ENCODE data around the gene ETV6. TPM values are rescaled to one million over a fixed set of nuclear protein-coding genes. Genes with fewer than 3 reads are reported as not detected.
A peak's percentile ranks its signal among the peaks of the same experiment; 100 is the strongest.

The ETV6 gene
- total RNA-seq, 2 donors from 2014 or later = 41.4 to 58.4 TPM

DNA sequence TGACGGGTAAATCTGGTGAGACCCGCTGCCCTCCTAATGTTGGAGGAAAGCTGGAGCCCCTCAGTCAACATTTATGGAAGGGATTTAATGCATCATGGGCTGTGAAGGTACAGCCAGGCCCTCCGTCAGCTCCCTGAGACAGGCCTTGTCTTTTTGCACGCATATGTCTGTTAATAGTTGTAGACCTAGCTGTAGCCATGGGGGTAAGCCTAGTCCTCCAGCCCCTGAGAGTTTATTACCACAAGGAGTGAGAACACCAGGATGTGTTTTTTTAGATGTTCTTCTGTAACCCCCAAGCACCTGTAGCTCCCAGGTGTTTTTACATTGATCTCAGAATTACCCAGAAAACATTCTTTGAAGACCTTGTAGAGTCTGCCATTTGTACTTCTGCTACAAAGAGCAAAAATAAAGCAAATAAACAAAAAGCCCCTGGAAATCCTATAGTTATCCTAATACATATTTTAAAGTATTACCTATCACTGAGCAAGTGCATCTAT is 25.5 kb downstream of the ETV6 start:
- DNase-seq (ENCODE audit: low spot score) = no peak
- H3K36me3 ChIP-seq = no peaks in the 10 kb centered on the region
- H3K27ac ChIP-seq = no peak overlapping the region
- H3K9me3 ChIP-seq = no peaks in the 10 kb centered on the region
- H3K27me3 ChIP-seq (replicated peaks; ENCODE audit: insufficient read depth) = no peaks in the 10 kb centered on the region
- ATAC-seq (ENCODE audit: insufficient number of reproducible peaks, low FRiP score, low read depth) = no peak
- H3K4me3 ChIP-seq = no peak overlapping the region
- H3K4me1 ChIP-seq (ENCODE audit: control insufficient read depth in 1 of 2, low read depth in 2 of 2) = peaks cover 44 to 82% of the 10 kb centered on the region in 2 donors
- TF ChIP-seq, protein P1, sequence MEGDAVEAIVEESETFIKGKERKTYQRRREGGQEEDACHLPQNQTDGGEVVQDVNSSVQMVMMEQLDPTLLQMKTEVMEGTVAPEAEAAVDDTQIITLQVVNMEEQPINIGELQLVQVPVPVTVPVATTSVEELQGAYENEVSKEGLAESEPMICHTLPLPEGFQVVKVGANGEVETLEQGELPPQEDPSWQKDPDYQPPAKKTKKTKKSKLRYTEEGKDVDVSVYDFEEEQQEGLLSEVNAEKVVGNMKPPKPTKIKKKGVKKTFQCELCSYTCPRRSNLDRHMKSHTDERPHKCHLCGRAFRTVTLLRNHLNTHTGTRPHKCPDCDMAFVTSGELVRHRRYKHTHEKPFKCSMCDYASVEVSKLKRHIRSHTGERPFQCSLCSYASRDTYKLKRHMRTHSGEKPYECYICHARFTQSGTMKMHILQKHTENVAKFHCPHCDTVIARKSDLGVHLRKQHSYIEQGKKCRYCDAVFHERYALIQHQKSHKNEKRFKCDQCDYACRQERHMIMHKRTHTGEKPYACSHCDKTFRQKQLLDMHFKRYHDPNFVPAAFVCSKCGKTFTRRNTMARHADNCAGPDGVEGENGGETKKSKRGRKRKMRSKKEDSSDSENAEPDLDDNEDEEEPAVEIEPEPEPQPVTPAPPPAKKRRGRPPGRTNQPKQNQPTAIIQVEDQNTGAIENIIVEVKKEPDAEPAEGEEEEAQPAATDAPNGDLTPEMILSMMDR (IDR thresholded peaks at IDR 0.05) = no peak

DNA sequence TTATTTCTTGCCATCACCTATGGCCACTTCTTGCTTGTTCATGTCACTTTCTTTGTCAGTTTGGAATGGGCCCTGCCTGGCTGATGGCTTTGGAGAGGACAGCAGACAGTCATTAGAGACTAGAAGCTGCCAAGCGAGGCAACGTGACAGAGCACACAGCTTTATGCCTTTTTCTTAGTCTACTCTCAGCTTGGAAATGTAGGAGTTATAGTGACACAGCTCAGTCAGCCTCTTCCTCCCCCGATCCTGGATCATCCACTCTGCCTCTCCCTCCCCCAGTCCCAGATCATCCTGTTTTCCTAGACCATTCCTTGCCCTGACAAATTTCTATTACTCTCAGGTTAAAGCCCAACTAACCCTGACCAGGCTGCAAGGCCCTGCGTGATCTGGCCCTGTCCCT is 26.6 kb downstream of the ETV6 start:
- H3K4me1 ChIP-seq (ENCODE audit: control insufficient read depth in 1 of 2, low read depth in 2 of 2) = peaks cover 44 to 87% of the 10 kb centered on the region in 2 donors
- H3K27ac ChIP-seq = peak overlapping the region in 1 of 2 donors; percentile 5
- H3K27me3 ChIP-seq (replicated peaks; ENCODE audit: insufficient read depth) = no peaks in the 10 kb centered on the region
- no peaks in the 10 kb centered on the region for H3K36me3 ChIP-seq
- DNase-seq (ENCODE audit: low spot score) (no peak), ATAC-seq (ENCODE audit: insufficient number of reproducible peaks, low FRiP score, low read depth) (no peak)
- TF ChIP-seq, protein P1 (IDR thresholded peaks at IDR 0.05) = no peak
- no peak overlapping the region for H3K4me3 ChIP-seq
- no peaks in the 10 kb centered on the region for H3K9me3 ChIP-seq

DNA sequence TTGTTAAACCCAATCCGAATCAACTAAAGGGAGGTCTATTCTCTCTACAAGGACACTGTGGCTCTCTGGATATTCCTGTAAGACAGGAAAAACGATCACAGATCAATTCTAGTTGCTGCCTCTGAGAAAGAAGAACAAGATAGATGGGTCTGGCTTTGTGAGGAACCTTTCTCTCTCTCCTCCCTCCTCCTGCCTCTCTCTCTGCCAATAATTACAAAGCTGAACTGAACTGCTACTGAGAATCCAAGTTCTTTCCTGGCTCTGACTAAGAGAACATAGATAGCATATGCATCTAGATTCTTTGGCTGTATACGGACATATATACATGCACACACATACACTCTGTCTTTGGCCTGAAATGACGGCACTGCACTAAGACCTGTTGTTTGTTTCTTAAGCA is 27.6 kb downstream of the ETV6 start:
- Histone ChIP-seq H3K36me3 (no peaks in the 10 kb centered on the region), H3K4me1 (ENCODE audit: control insufficient read depth in 1 of 2, low read depth in 2 of 2) (peaks cover 41 to 80% of the 10 kb centered on the region in 2 donors), H3K27ac (peak overlapping the region in 1 of 2 donors; percentile 3), H3K27me3 (replicated peaks; ENCODE audit: insufficient read depth) (no peaks in the 10 kb centered on the region), H3K4me3 (no peak overlapping the region), H3K9me3 (no peaks in the 10 kb centered on the region)
- DNase-seq (ENCODE audit: low spot score) = no peak
- no peak for ATAC-seq (ENCODE audit: insufficient number of reproducible peaks, low FRiP score, low read depth)
- TF ChIP-seq, protein P1 (IDR thresholded peaks at IDR 0.05) = no peak

DNA sequence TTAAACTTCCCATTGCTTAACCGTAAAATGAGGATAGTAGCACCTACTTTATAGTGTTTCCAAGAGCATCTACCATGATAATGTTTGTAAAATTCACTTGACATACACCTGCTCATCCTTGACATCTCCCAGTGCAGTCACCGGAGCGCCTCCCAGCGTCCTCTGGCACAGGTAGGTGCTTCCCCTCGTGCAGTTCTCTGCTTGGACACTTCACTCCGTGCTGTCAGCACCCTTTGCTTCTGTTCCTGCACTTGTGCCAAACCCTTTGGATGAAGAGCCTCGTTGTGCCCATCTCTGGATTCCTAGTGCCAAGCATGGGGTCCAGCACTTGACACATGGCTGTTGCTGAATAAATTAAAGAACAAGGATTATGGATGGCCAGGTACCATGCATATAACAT is 28.3 kb downstream of the ETV6 start:
- H3K27me3 ChIP-seq (replicated peaks; ENCODE audit: insufficient read depth) = no peaks in the 10 kb centered on the region
- H3K36me3 ChIP-seq = no peaks in the 10 kb centered on the region
- DNase-seq (ENCODE audit: low spot score) = no peak
- H3K27ac ChIP-seq = no peak overlapping the region
- H3K9me3 ChIP-seq = no peaks in the 10 kb centered on the region
- peaks cover 35 to 74% of the 10 kb centered on the region in 2 donors for H3K4me1 ChIP-seq (ENCODE audit: control insufficient read depth in 1 of 2, low read depth in 2 of 2)
- TF ChIP-seq, protein P1 (IDR thresholded peaks at IDR 0.05) = no peak
- no peak for ATAC-seq (ENCODE audit: insufficient number of reproducible peaks, low FRiP score, low read depth)
- H3K4me3 ChIP-seq = no peak overlapping the region

DNA sequence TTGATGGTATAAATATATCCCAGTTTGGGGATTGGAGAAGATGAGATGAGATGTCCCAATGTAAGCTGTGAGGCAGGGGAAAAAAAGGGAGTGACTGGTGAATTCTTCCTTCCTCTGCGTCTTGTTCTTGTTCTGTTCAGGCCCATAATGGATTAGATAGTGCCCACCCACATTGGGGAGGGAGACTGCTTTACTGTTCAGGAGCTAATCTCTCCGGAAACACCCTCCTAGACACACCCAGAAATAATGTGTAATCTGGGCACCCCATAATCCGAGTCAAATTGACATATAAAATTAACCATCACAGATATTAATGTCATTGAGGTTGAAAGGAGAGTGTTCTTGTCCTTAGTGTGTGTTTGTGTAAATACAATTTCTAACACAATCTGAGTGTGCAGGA is 29.3 kb downstream of the ETV6 start:
- Histone ChIP-seq H3K36me3 (no peaks in the 10 kb centered on the region), H3K4me3 (no peak overlapping the region), H3K9me3 (no peaks in the 10 kb centered on the region), H3K4me1 (ENCODE audit: control insufficient read depth in 1 of 2, low read depth in 2 of 2) (peaks cover 29 to 67% of the 10 kb centered on the region in 2 donors), H3K27ac (no peak overlapping the region), H3K27me3 (replicated peaks; ENCODE audit: insufficient read depth) (no peaks in the 10 kb centered on the region)
- TF ChIP-seq, protein P1 (IDR thresholded peaks at IDR 0.05) = no peak
- ATAC-seq (ENCODE audit: insufficient number of reproducible peaks, low FRiP score, low read depth) (no peak), DNase-seq (ENCODE audit: low spot score) (no peak)
